CD4-positive, alpha-beta T cell (primary cell): Measurements from ENCODE around the gene ITGB2. TPM values are rescaled to one million over a fixed set of nuclear protein-coding genes. Genes with fewer than 3 reads are reported as not detected.

Experiments
- ATAC-seq: fragments of 200-7000 bp; cut with Tn5 transposase; one replicate; pipeline ENCODE4 v1.10.0; 2022; ENCODE audit warnings: mild to moderate bottlenecking; ENCODE audit not compliant: poor library complexity
- CTCF ChIA-PET: fragments of 350-600 bp; sonication (Branson Sonifier 250); formaldehyde crosslinking; loops from one replicate; lab custom pipeline; 2021; ENCODE audit warnings: antibody characterized with exemption, inconsistent platforms; lab: Charles Lee
- POLR2A ChIA-PET: fragments of 350-600 bp; sonication (Branson Sonifier 250); formaldehyde crosslinking; loops from one replicate; lab custom pipeline; 2021; ENCODE audit warnings: antibody characterized with exemption, inconsistent platforms; lab: Charles Lee
- DNase-seq, 14 experiments: peaks; one replicate each; pipeline ENCODE4 v3.0.0-alpha.2; 2013 to 2020; ENCODE audit warnings: mixed read lengths in 2 of 14
- H3K27ac ChIP-seq, 2 donors: one replicate each; pipeline versions ENCODE4 v1.5.1 to v1.7.0; 2013; ENCODE audit warnings: low read length in 2 of 2, low read depth in 1 of 2, mild to moderate bottlenecking in 1 of 2
- H3K27me3 ChIP-seq, 2 experiments: 1 replicate in 1 of 2; 2 replicates in 1 of 2; pipeline versions ENCODE4 v1.6.1 to v1.7.0; 2013; ENCODE audit warnings: low read length in 2 of 2, control low read depth in 1 of 2, mild to moderate bottlenecking in 1 of 2, moderate library complexity in 1 of 2; ENCODE audit not compliant: insufficient read depth in 2 of 2, control insufficient read depth in 1 of 2
- H3K36me3 ChIP-seq: one replicate; pipeline ENCODE4 v1.6.1; 2013; ENCODE audit warnings: low read length, control low read depth; ENCODE audit not compliant: insufficient read depth
- H3K4me1 ChIP-seq: one replicate; pipeline ENCODE4 v1.6.1; 2013; ENCODE audit warnings: low read length, control low read depth; ENCODE audit not compliant: insufficient read depth
- H3K4me3 ChIP-seq: one replicate; pipeline ENCODE4 v1.5.1; 2013; ENCODE audit warnings: mild to moderate bottlenecking, low read length, moderate library complexity
- H3K9me3 ChIP-seq, 2 experiments: 1 replicate in 1 of 2; 2 replicates in 1 of 2; pipeline versions ENCODE4 v1.6.1 to v1.7.0; 2013; ENCODE audit warnings: low read length in 2 of 2, mild to moderate bottlenecking in 2 of 2, control low read depth in 1 of 2, moderate library complexity in 1 of 2; ENCODE audit not compliant: control insufficient read depth in 1 of 2, insufficient read depth in 1 of 2
- H3K27ac Mint-ChIP-seq: one replicate; pipeline ENCODE4 v1.8.0; 2020; ENCODE audit warnings: mixed read lengths
- H3K27me3 Mint-ChIP-seq: one replicate; pipeline ENCODE4 v1.8.0; 2021; ENCODE audit warnings: mixed read lengths
- H3K36me3 Mint-ChIP-seq: one replicate; pipeline ENCODE4 v1.8.0; 2021; ENCODE audit warnings: low read depth, mixed read lengths
- H3K4me1 Mint-ChIP-seq: one replicate; pipeline ENCODE4 v1.8.0; 2021; ENCODE audit warnings: low read depth, mixed read lengths
- H3K4me3 Mint-ChIP-seq: one replicate; pipeline ENCODE4 v1.8.0; 2020; ENCODE audit warnings: mild to moderate bottlenecking, mixed read lengths
- H3K9me3 Mint-ChIP-seq: one replicate; pipeline ENCODE4 v1.8.0; 2020; ENCODE audit warnings: mixed read lengths
- CTCF ChIP-seq: fragments of 200-600 bp; IDR thresholded peaks from one replicate; pipeline ENCODE4 v1.8.0; 2022; ENCODE audit warnings: antibody characterized with exemption, mild to moderate bottlenecking
- intact Hi-C, 2 experiments: fragments of 100-400 bp; cut with DNase I in 1 of 2; cut with micrococcal nuclease in 1 of 2; formaldehyde crosslinking; loops; one replicate each; pipeline versions ENCODE4 v1.15.1 to v1.9.0; 2023 to 2025; cut with DNase I, micrococcal nuclease
- total RNA-seq, 174 experiments: library from RNA in 2 of 174; stranded (reverse) in 2 of 174; gene quantifications; one replicate each; pipeline ENCODE4 v1.2.3 and lab custom pipeline; 2021 to 2026

Gene ITGB2
- total RNA-seq, 2 experiments from 2014 or later = 283 to 284 TPM

- intact Hi-C loops = no loop called here
- H3K36me3 ChIP-seq = peaks cover 39% of the 10 kb centered on the region
- no peak overlapping the region for H3K27ac ChIP-seq
- Mint-ChIP-seq H3K9me3 (no peaks in the 10 kb centered on the region), H3K27me3 (no peaks in the 10 kb centered on the region), H3K36me3 (peaks cover 46% of the 10 kb centered on the region), H3K27ac (no peak overlapping the region), H3K4me1 (peaks cover 31% of the 10 kb centered on the region), H3K4me3 (peak overlapping the region; percentile 31)
- TF ChIP-seq CTCF = no peak
- no peak for ATAC-seq
- POLR2A ChIA-PET = no interaction called here
- peaks cover 44% of the 10 kb centered on the region for H3K4me1 ChIP-seq
- no peaks in the 10 kb centered on the region for H3K27me3 ChIP-seq
- H3K9me3 ChIP-seq = no peaks in the 10 kb centered on the region
- no peak overlapping the region for H3K4me3 ChIP-seq
- DNase-seq = no peak
- CTCF ChIA-PET = interaction anchor here (0.6 kb wide), 1 partner anchor 10 kb away, joined by 4 read pairs; no protein-coding TSS in a partner anchor
Measured at GRCh38 chr21:44944596-44944995, 23.9 kb upstream of the ITGB2 start.

DNA sequence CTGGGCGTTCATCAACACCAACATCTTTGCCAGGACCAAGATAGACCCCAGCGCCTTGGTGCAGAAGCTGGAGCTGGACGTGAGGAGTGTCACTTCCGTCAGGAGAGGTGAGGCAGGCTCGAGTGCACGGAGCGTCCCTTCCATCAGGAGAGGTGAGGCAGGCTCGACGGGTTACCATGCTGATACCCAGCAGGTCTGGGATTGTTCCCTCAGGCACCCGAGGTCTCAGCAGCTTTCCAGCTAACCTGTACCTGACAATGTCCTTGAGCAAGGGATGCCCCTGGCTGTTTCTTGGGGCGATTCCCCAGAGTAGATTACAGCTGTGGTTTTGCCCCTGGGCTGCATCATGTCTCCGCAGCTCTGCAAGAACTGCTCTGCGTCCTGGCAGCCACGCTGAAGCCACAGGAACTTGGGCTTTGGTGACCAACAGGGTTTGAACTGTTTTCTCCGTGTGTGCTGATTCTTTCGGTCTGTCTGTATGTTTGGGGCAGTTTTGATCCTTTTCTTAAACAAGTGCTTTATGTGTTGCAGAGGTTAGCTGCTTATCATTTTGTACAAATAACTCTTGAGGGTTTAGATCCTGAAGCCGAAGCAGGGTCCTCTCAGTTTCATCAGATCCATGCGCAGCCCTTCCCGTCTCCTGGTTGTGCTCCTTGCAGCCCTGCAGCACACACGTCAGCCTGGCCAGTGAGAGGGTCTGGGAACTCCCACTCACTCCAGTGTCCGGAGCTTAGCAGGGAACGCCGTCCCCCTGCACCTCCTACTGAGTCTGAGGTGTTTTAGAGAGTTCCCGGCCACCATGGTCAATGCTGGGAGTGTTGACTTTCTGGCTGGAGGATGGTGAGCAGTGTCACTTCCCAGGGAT is 23.2 kb upstream of the ITGB2 start:
- peaks cover 45% of the 10 kb centered on the region for H3K4me1 ChIP-seq
- peaks cover 39% of the 10 kb centered on the region for H3K36me3 ChIP-seq
- Mint-ChIP-seq H3K9me3 (no peaks in the 10 kb centered on the region), H3K4me1 (peaks cover 36% of the 10 kb centered on the region), H3K4me3 (peak overlapping the region; percentile 48), H3K27me3 (no peaks in the 10 kb centered on the region), H3K36me3 (peaks cover 45% of the 10 kb centered on the region), H3K27ac (no peak overlapping the region)
- no peak overlapping the region for H3K27ac ChIP-seq
- no peak for TF ChIP-seq CTCF
- H3K27me3 ChIP-seq = no peaks in the 10 kb centered on the region
- ATAC-seq (no peak), DNase-seq (peak in 1 of 14 experiments; percentile 3)
- CTCF ChIA-PET = interaction anchor here (0.6 to 1.5 kb wide), 2 partner anchors 11 to 184 kb away, joined by 3 to 4 read pairs; no protein-coding TSS in a partner anchor
- no peak overlapping the region for H3K4me3 ChIP-seq
- intact Hi-C loops = no loop called here
- POLR2A ChIA-PET = no interaction called here
- H3K9me3 ChIP-seq = no peaks in the 10 kb centered on the region

GRCh38 chr21:44943005-44943685 is 22.4 kb upstream of the ITGB2 start:
- no peaks in the 10 kb centered on the region for H3K27me3 Mint-ChIP-seq
- H3K27ac Mint-ChIP-seq = peak overlapping the region; percentile 37
- ATAC-seq (no peak), DNase-seq (no peak)
- peak overlapping the region; percentile 42 for H3K4me3 Mint-ChIP-seq
- ChIA-PET POLR2A (no interaction called here), CTCF (interaction anchor here (1.5 kb wide), 1 partner anchor 185 kb away, joined by 3 read pairs; no protein-coding TSS in a partner anchor)
- H3K27ac ChIP-seq = no peak overlapping the region
- peaks cover 38% of the 10 kb centered on the region for H3K4me1 Mint-ChIP-seq
- no peaks in the 10 kb centered on the region for H3K27me3 ChIP-seq
- no peaks in the 10 kb centered on the region for H3K9me3 Mint-ChIP-seq
- no peaks in the 10 kb centered on the region for H3K9me3 ChIP-seq
- H3K36me3 Mint-ChIP-seq = peaks cover 45% of the 10 kb centered on the region
- intact Hi-C loops = no loop called here
- no peak for TF ChIP-seq CTCF
- H3K4me1 ChIP-seq = peaks cover 49% of the 10 kb centered on the region
- peaks cover 39% of the 10 kb centered on the region for H3K36me3 ChIP-seq
- no peak overlapping the region for H3K4me3 ChIP-seq
